Left colon (tissue), 2 donors: ENCODE measurements around the gene BMP15. TPM values are rescaled to one million over a fixed set of nuclear protein-coding genes. Genes with fewer than 3 reads are reported as not detected.

Source experiments
- ATAC-seq: fragments of 200-7000 bp; cut with Tn5 transposase; one replicate; pipeline ENCODE4 v1.9.1; 2020; ENCODE audit warnings: mild to moderate bottlenecking, moderate library complexity
- DNase-seq, 2 donors: peaks; one replicate each; pipeline ENCODE4 v3.0.0-alpha.2; 2020
- intact Hi-C, 2 donors: fragments of 100-400 bp; cut with DNase I in 1 of 2; cut with micrococcal nuclease in 1 of 2; formaldehyde crosslinking; loops; one replicate each; pipeline versions ENCODE4 v1.11.2 to v1.14.0; 2022; cut with DNase I, micrococcal nuclease
- total RNA-seq, 2 donors: library from RNA; stranded (reverse); fragmentation: NEBNext Ultra II Directional; extraction: Animal tissue kit (Norgen Biotek cat#: 25700); gene quantifications; one replicate each; pipeline ENCODE4 v1.2.1, GENCODE V29; 2021
- donor health status: DM: no; HTN: no; CAD: no.
- donor health status: DM: yes; HTN: yes; CAD: no.

BMP15 gene
- total RNA-seq, 2 donors from 2014 or later: not detected

GRCh38 chrX:50963842-50964241 is 53.3 kb downstream of the BMP15 start:
- DNase-seq (no peak), ATAC-seq (no peak)
- intact Hi-C loops: no loop called here

Other genes starting within 250 kb of the BMP15 start
- 1 to 10 TPM; 3.2 to 3.8 TPM for gene SHROOM4, start 96.5 kb upstream of the BMP15 start, total RNA-seq